Glomerular endothelial cell (primary cell): ENCODE data around the gene P4HA3. TPM values are rescaled to one million over a fixed set of nuclear protein-coding genes. Genes with fewer than 3 reads are reported as not detected.

Experiments
- total RNA-seq: library from RNA; depleted of rRNA; stranded (reverse); fragments of >200 nt; gene quantifications from 2 replicates; pipeline ENCODE4 v1.2.3, GENCODE V29; 2015

Gene P4HA3
- total RNA-seq, 1 donor from 2014 or later: 20.2 TPM

Other genes with a start within 250 kb of the P4HA3 start
- gene C2CD3, start 140.6 kb downstream of the P4HA3 start, total RNA-seq: 10.2 and 20.4 TPM in 2 replicates
- 33.3 and 37.8 TPM in 2 replicates for gene PPME1, start 140.4 kb downstream of the P4HA3 start, total RNA-seq
- 9.8 and 11.4 TPM in 2 replicates for gene PGM2L1, start 86.8 kb upstream of the P4HA3 start, total RNA-seq
- 1.0 and 1.4 TPM in 2 replicates for gene KCNE3, start 155.9 kb upstream of the P4HA3 start, total RNA-seq
- 2.8 and 3.6 TPM in 2 replicates for gene LIPT2, start 182.1 kb upstream of the P4HA3 start, total RNA-seq